K562 (cell line): Measurements from ENCODE around the gene PLEKHM1.
"Not testable (repeated sequence)": the region's sequence is repeated elsewhere in the genome, so short reads cannot be mapped to it uniquely, and the experiment has no call there.

Source experiments
- E2F1 ChIP-seq: sonication (generic); formaldehyde crosslinking; IDR thresholded peaks from 2 replicates; pipeline ENCODE4 v1.8.1; 2023; ENCODE audit warnings: mild to moderate bottlenecking, missing genetic modification reagents, moderate library complexity
- EHMT2 ChIP-seq: fragments of 450-650 bp; IDR thresholded peaks from 2 replicates; pipeline ENCODE4 v1.6.1; 2018; ENCODE audit warnings: antibody characterized with exemption
- ESRRA ChIP-seq: fragments of 450-650 bp; IDR thresholded peaks from 2 replicates; pipeline ENCODE4 v1.6.1; 2014; ENCODE audit warnings: low read depth, mild to moderate bottlenecking, moderate library complexity, borderline replicate concordance
- MAX ChIP-seq: sonication (generic); formaldehyde crosslinking; IDR thresholded peaks from 2 replicates; pipeline ENCODE4 v1.9.0; 2022; ENCODE audit warnings: mild to moderate bottlenecking, missing genetic modification reagents
- MYNN ChIP-seq, 2 experiments: sonication (generic); formaldehyde crosslinking in 1 of 2; IDR thresholded peaks; 2 replicates each; pipeline versions ENCODE4 v1.5.0 to v1.6.1; 2016 to 2020; ENCODE audit warnings: antibody characterized with exemption in 1 of 2, missing genetic modification reagents in 1 of 2
- POLR2A ChIP-seq: fragments of 450-650 bp; conservative IDR thresholded peaks from 2 replicates; pipeline ENCODE4 v1.6.1; 2016
- POLR2AphosphoS5 ChIP-seq: IDR thresholded peaks from 2 replicates; pipeline ENCODE4 v1.6.1; 2011; ENCODE audit warnings: mild to moderate bottlenecking, low read depth, low read length, moderate library complexity; ENCODE audit not compliant: control insufficient read depth, insufficient read depth
- ZNF134 ChIP-seq: fragments of 250-450 bp; sonication (Bioruptor Pico); conservative IDR thresholded peaks from 2 replicates; pipeline ENCODE4 v1.4.0; 2020
- TF ChIP-seq, protein P1 (sequence below), 3 experiments: IDR thresholded peaks in 2 of 3; conservative IDR thresholded peaks in 1 of 3; 2 replicates each; pipeline ENCODE4 v1.5.1; 2011 to 2012; ENCODE audit warnings: low read length in 3 of 3, mild to moderate bottlenecking in 3 of 3, control low read depth in 2 of 3, improper control_type of control experiment in 1 of 3, inconsistent platforms in 1 of 3, low read depth in 1 of 3, mixed read lengths in 1 of 3, moderate library complexity in 1 of 3; ENCODE audit not compliant: insufficient read depth in 2 of 3

GRCh38 chr17:45501092-45501707 is 10.7 kb upstream of the PLEKHM1 start:
- TF ChIP-seq POLR2AphosphoS5; ESRRA; E2F1 (CRISPR knock-in tag); MYNN (IDR thresholded peaks at IDR 0.05); MYNN (CRISPR knock-in tag; IDR thresholded peaks at IDR 0.05); MAX; EHMT2; ZNF134; POLR2A: not testable (repeated sequence)
- TF ChIP-seq, protein P1, sequence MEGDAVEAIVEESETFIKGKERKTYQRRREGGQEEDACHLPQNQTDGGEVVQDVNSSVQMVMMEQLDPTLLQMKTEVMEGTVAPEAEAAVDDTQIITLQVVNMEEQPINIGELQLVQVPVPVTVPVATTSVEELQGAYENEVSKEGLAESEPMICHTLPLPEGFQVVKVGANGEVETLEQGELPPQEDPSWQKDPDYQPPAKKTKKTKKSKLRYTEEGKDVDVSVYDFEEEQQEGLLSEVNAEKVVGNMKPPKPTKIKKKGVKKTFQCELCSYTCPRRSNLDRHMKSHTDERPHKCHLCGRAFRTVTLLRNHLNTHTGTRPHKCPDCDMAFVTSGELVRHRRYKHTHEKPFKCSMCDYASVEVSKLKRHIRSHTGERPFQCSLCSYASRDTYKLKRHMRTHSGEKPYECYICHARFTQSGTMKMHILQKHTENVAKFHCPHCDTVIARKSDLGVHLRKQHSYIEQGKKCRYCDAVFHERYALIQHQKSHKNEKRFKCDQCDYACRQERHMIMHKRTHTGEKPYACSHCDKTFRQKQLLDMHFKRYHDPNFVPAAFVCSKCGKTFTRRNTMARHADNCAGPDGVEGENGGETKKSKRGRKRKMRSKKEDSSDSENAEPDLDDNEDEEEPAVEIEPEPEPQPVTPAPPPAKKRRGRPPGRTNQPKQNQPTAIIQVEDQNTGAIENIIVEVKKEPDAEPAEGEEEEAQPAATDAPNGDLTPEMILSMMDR (IDR thresholded peaks at IDR 0.05 in 2 of 3, conservative IDR thresholded peaks at IDR 0.05 in 1 of 3; ENCODE audit: insufficient read depth in 2 of 3, low read depth in 1 of 3, low read length in 3 of 3), result peak in 2 of 3 experiments; percentile 14 to 20; a peak in 3 of 6 replicates
